ES-I3 (cell line): Measurements from ENCODE around the gene THBS2.
"Not testable (repeated sequence)": the region's sequence is repeated elsewhere in the genome, so short reads cannot be mapped to it uniquely, and the experiment has no call there.

ENCODE experiments used
- H3K36me3 ChIP-seq: 2 replicates; pipeline ENCODE4 v1.6.1; 2013; ENCODE audit warnings: mild to moderate bottlenecking, low read length, control low read depth, moderate library complexity; ENCODE audit not compliant: insufficient read depth
- H3K4me1 ChIP-seq: 2 replicates; pipeline ENCODE4 v1.6.1; 2013; ENCODE audit warnings: mild to moderate bottlenecking, control low read depth, low read length; ENCODE audit not compliant: insufficient read depth
- H3K9ac ChIP-seq: 2 replicates; pipeline ENCODE4 v1.6.1; 2013; ENCODE audit warnings: low read depth, mild to moderate bottlenecking, low read length, moderate library complexity
- H3K9me3 ChIP-seq: 2 replicates; pipeline ENCODE4 v1.6.1; 2013; ENCODE audit warnings: mild to moderate bottlenecking, low read length, moderate library complexity; ENCODE audit not compliant: control insufficient read depth, insufficient read depth

Gene THBS2

DNA sequence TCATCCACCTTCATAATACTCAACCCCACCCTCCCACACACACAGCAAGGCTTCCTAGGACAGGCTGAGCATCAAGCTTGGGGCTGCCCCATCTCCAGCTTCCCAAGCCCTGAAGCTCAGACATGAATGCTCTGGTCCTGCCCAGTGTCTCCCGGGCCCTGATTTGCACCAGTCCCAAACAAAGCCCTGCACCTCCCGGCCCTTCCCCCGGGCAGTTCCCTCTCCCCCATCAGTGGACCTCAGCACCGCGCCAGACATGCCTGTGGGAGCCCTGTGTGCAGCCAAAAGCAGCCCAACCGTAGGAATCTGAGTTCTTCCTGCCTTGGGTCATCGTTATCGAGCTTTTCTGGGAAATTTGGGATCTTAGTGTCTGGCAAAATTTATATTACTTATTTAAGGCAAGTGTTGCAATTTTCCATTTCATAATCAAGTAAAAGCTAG is 63.5 kb downstream of the THBS2 start:
- H3K4me1 ChIP-seq, result no peaks in the 10 kb centered on the region
- H3K9me3 ChIP-seq, result no peaks in the 10 kb centered on the region; the same call in 1 of the 2 replicates
- H3K9ac ChIP-seq, result no peak overlapping the region

DNA sequence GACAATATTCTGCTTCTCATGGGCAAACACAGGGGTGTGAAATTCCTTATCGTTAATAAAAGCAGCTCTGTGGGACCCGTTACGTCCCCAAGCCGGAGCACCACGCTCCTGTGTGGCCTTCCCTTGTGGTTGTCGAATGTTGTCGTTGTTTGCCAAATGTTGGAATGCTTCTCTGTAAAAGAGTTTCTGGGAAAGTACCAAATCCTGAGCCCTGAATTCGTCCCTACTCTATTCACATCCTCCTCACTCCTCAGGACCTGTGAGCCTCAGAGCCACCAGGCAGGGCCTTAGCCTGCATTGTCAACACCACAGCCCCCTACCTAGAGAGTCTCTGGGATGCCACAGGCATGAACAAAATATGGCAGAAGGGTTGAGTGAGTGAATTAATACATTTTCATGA is 64.0 kb downstream of the THBS2 start:
- Histone ChIP-seq H3K9me3 (no peaks in the 10 kb centered on the region; the same call in 1 of the 2 replicates), H3K4me1 (no peaks in the 10 kb centered on the region), H3K9ac (no peak overlapping the region), H3K36me3 (no peaks in the 10 kb centered on the region)

More for the DNA sequence above, 63.5 kb downstream of the THBS2 start:
- no peaks in the 10 kb centered on the region for H3K36me3 ChIP-seq

DNA sequence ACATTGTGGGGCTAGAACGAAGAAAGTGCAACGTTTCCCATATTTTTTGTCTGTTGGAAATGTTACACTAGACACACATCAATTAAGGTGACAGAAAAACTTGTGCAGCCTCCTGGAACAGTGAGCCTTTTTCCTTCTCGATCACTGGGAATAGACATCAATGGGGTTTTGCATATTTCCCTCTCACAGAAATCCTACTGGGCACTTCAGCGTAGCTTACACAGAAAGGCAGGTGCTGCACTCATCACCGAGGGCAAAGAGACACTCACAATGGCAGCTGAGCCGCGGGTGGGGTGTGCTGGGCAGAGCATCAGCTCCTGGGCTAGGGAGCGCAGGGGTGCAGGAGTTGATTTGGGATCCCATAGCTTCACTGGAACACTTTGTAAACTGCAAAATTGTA is 64.5 kb downstream of the THBS2 start:
- no peaks in the 10 kb centered on the region for H3K36me3 ChIP-seq
- H3K4me1 ChIP-seq, result no peaks in the 10 kb centered on the region
- no peaks in the 10 kb centered on the region; the same call in 1 of the 2 replicates for H3K9me3 ChIP-seq
- H3K9ac ChIP-seq, result no peak overlapping the region

DNA sequence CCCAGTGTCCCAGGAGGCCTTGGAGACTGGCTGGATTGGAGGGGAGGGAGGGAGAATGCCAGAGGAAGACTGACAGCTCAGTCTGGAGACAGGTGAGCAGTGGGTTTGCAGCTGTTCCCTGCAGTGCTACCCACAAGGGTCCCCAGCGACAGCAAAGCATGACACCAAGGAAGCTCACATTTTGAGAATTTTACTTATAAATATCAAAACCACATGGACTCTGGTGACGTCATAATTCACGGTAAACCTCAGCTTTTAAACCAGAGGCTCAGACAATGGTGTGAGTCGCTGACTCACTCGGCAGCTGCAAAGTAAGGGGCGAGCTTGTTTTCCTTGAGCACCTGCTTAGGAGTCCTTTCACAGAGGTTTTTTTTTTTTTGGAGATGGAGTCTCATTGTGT is 65.2 kb downstream of the THBS2 start:
- Histone ChIP-seq H3K36me3 (no peaks in the 10 kb centered on the region), H3K4me1 (no peaks in the 10 kb centered on the region), H3K9ac (no peak overlapping the region), H3K9me3 (no peaks in the 10 kb centered on the region)

DNA sequence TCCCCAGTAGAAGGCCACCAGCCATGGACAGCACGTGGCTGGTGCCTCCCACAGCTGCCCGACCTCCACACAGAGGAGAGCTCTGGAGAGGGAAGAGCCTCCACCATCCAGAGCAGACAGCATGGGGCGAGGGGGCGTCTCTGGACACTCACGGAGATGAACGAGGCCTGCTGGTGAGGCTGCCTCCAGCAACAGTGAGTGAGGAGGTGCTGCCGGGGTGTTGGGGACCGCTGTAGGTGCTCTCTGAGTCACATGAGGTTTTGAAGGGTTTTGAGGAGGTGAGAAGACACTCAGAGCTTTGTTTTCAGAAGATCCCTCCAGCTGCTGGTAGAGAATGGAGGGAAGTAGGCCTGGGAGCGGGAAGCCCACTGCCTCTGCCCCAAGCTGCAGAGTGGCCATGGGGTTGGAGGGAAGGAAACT is 65.6 kb downstream of the THBS2 start:
- Histone ChIP-seq H3K4me1 (no peaks in the 10 kb centered on the region), H3K9me3 (no peaks in the 10 kb centered on the region), H3K36me3 (no peaks in the 10 kb centered on the region)

DNA sequence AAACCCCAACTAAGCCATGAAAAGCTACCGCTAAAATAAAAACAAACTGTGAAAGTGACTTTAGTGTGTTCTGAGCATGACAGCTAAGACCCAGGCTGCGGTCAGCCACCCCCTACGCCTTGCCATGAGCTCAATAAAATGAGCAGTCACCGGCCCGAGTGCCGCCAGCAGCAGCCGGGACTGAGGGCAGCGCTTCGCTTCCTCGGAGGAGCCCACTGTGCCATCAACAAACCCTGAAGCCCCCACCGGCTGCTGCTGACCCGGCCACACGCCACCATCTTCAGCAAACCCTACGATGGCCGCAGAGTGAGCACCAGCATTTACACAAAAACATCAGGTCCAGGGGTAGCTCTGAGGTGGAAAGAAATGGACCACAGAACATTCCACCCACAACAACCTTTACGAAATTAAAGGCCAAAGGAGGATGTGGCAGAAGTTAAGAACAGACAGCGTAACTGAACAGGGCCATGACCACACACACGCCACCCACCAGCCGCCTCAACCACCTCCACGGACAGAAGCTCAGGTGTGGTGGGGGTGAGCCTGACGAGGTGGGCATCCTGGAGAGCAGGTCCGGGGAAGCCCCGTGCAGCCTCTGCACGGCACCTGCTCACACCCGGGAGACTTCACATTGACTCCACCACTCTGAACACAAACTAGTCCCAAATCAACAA is 67.0 kb downstream of the THBS2 start:
- Histone ChIP-seq H3K9ac (no peak overlapping the region), H3K4me1 (no peaks in the 10 kb centered on the region), H3K9me3 (no peaks in the 10 kb centered on the region), H3K36me3 (no peaks in the 10 kb centered on the region)

More for the DNA sequence above, 65.6 kb downstream of the THBS2 start:
- no peak overlapping the region for H3K9ac ChIP-seq

DNA sequence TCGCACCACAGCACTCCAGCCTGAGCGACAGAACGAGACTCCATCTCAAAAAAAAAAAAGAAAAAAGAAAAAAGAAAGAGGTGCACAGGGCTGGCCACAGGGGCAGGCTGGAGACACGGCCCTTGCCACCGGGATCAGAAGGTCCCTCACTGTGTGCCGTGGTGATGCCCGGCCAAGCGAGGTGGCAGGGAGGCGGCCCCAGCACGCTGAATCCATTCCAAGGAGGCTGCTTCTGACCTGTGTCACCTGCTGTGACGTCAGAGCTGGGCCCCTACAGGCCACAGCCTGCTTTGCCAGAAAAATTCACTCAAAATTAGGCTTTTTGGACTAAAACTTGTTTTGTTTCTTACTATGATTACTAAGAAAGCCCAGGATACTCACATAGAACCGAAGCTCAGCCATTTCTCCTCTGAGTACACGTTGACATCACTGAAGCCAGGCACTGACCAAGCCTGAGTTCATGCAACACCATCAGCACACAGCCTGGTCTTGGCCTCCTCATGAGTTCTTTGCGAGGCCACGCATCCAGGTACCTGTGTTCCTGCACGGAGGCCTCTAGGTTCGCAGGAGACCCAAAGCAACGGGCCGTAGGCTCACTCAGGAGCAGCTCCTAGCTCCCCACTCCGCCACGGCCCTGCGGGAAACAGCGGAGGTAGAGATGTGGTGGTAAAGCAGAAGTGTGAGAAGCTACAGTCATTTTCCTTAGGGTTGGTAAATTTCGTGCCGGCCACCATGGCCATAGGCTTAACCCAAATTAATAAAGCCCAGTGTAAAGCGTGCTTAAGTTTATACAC is 67.8 kb downstream of the THBS2 start:
- Histone ChIP-seq H3K36me3 (no peaks in the 10 kb centered on the region), H3K4me1 (no peaks in the 10 kb centered on the region), H3K9me3 (no peaks in the 10 kb centered on the region), H3K9ac (no peak overlapping the region)

DNA sequence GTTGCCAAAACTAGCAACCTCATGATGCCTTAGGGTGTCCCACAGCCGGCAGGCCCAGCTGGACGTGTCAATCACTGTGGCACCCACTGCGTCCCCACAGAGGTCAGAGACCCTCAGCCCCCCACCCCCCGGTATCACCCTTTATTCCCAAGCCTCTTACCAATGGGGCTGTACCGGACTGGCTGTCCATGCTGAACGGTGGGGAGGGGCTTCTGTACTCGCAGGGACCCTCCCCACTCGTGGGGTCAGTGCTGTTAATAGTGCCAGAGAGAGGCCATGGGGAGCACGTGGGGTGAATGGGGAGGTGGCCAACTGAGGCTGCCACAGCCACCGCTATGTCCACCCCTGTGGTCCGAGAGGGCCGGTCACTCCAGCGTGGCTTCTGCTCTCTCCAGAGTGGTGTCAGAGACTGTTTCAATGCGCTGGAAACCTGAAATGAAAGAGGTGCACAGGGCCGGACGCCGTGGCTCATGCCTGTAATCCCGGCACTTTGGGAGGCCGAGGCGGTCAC is 68.6 kb downstream of the THBS2 start:
- H3K4me1 ChIP-seq, result no peaks in the 10 kb centered on the region

DNA sequence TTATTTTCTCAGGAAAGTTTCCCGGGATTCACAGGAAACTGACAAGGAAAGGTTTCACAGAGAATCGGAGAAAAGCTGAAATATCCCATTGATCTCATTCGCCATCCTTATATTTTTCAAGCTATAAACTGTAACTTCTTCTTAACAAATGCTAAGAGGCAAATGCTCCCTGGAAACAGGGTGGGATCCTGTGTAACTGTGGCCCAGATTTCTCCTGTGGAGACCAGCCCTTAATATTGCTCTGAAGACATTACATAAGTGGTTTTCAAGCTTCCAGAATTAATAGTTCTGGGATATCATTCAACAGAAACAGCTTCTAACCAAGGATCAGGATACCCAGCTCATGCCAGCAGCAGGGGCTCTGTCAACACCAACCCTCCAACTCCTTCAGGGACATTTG is 69.2 kb downstream of the THBS2 start:
- Histone ChIP-seq H3K4me1 (no peaks in the 10 kb centered on the region), H3K9ac (no peak overlapping the region), H3K36me3 (no peaks in the 10 kb centered on the region), H3K9me3 (no peaks in the 10 kb centered on the region)

More for the DNA sequence above, 68.6 kb downstream of the THBS2 start:
- Histone ChIP-seq H3K36me3 (no peaks in the 10 kb centered on the region), H3K9ac (no peak overlapping the region), H3K9me3 (no peaks in the 10 kb centered on the region)

DNA sequence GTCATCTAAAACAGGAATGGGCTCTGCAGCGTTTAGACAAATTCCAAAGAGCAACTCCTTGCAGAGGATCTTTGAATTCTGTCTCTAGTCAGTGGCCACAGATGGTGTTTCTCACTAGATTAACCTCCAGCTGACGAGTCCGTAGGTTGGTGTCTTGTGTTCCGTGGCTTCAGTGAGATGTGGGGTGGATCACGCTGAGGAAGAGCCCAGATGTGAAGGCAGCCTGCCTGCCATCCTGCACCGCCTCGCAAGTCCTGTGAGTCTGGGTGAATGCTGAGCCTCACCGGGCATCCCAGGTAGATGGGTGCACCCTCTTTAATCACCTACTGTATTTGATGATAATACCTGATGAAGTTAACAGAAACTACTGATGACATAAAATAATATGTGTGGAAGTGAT is 70.4 kb downstream of the THBS2 start:
- no peak overlapping the region for H3K9ac ChIP-seq
- no peaks in the 10 kb centered on the region for H3K36me3 ChIP-seq
- no peaks in the 10 kb centered on the region for H3K4me1 ChIP-seq
- no peaks in the 10 kb centered on the region for H3K9me3 ChIP-seq

DNA sequence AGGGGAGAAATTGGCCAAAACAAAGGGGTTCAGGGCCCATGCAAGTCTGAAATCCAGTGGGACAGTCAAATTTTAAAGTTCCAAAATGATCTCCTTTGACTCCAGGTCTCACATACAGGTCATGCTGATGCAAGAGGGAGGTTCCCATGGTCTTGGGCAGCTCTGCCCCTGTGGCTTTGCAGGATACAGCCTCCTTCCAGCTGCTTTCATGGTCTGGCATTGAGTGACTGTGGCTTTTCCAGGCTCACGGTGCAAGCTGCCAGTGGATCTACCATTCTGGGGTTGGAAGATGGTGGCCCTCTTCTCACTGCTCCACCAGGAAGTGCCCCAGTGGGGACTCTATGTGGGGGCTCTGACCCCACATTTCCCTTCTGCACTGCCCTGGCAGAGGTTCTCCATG is 73.8 kb downstream of the THBS2 start:
- H3K4me1 ChIP-seq, H3K36me3 ChIP-seq, H3K9ac ChIP-seq: not testable (repeated sequence)

DNA sequence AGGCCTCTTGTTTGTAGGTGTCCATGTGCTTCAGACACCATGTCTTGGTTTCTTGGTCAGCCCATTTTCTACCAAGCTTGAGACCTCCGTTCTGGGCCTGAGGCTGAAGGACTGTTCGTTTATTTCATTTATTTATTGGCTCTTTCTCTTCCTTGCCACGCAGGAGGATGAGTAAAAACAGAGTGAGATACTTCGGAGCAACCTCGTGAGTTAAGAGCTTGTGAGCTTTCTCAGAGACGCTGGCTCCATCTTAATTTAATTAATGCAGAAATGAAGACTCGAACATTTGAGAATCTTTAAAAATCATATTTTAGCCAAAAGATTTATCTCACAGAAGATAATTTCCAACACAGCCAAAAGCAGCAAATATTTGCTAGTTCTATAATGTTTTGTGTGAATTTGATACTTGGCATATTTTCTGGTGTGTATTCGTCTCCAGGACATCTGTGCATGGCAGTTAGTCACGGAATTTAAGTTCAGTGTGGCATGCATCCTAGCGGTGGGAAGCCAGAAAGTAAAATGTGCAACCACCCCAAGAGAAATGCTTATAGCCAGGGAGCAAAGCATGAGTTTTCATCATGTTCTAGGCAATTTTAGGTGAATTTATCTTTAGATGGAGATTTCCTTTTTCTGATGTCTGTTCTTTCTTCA is 76.0 kb downstream of the THBS2 start:
- no peaks in the 10 kb centered on the region for H3K4me1 ChIP-seq
- H3K9me3 ChIP-seq, result no peaks in the 10 kb centered on the region
- no peaks in the 10 kb centered on the region for H3K36me3 ChIP-seq

More for the DNA sequence above, 73.8 kb downstream of the THBS2 start:
- H3K9me3 ChIP-seq, result not testable (repeated sequence)

DNA sequence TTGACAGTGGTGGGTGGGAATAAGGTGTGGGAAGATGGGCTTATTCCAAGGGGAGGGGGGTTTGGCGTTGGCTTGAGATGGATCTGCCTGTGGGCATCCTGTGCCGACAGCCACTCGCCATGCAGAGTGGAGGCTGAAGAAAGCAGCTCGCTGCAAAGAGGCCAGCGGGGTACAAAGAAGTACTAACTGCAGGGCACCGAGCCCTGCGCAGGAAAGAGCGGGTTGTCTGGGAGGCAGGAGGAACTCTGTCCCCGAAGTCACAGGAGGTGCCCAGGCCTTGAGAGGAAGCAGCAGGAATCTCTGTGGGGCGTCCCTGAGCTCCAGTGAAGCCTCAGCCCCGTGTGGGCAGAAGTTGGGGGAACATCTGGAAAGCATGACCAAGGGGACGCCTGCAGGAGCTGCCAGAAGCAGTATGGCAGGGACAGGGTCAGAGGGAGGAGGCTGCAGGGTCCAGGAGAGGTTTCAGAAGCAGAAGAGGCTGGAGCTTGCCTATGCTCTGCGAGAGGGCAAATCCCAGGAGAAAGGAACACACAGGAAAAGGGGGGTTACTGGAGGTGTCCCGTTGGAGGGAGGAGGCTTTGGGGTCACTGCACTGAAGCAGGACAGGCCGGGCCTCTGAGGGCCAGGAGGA is 77.2 kb downstream of the THBS2 start:
- Histone ChIP-seq H3K9ac (no peak overlapping the region), H3K36me3 (no peaks in the 10 kb centered on the region), H3K9me3 (no peaks in the 10 kb centered on the region), H3K4me1 (no peaks in the 10 kb centered on the region)

More for the DNA sequence above, 76.0 kb downstream of the THBS2 start:
- H3K9ac ChIP-seq, result no peak overlapping the region

DNA sequence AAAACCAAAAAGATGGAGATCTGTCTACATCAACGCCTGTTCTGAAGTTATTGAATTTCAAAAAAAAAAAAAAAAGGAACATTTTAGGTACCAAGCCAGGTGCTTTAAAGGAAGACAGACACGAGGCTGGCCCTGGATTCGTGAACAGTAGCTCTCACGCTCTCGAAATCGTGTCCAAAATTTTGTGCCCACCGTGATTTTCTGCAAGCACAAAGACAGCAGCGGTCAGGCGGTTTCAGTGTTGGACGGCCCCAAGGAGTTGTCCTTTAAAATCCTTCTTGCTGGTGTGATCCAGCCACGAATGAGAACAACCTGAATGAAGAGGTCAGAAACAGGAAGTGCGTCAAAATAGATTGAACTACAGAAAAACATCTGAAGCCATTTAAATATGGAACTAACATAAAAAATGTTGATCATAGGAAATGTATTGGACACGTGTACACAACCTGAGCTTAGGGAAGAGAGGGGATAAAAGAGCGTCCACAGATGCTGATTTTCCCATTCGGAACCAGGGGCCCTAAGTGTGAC is 78.2 kb downstream of the THBS2 start:
- Histone ChIP-seq H3K36me3 (no peaks in the 10 kb centered on the region), H3K9me3 (no peaks in the 10 kb centered on the region), H3K9ac (no peak overlapping the region), H3K4me1 (no peaks in the 10 kb centered on the region)
